Measurements from ENCODE around the gene TMEM132D.

DNA sequence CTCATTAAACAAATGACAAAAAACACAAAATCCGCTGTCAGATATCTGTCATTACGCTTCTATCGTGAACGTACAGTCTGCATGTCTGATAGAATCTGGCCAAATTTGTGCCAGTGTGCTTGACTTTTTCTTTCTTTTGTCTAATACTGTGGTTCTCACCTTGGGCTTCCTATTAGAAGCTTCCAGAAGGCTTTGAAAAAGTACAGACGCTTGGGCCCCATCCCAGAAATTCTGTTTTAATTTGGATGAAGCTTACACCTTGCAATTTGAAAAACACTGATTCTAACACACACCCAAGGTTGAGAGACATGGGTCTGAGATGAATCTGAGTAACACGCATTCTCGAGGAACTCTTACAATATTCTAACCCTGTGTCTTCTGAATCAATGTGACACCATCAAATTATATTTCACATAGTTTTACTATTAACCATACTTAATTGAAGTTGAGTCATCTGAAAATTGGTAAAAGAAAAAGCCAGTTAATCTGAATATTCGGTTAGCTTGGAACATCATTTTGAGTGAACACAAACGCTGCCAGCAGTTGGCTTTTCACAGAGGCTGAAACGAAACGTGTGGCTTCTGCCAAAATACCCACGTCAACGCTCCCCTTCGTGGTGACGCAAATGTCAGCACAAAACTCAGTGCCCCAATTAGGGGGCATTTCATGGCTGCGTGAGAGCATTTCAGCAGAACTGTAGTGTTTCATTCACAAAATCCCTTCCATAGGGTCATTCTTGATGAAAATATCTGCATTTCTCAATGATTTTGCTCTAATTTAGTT is 420.5 kb downstream of the TMEM132D start:
- TF ChIP-seq, protein P1, sequence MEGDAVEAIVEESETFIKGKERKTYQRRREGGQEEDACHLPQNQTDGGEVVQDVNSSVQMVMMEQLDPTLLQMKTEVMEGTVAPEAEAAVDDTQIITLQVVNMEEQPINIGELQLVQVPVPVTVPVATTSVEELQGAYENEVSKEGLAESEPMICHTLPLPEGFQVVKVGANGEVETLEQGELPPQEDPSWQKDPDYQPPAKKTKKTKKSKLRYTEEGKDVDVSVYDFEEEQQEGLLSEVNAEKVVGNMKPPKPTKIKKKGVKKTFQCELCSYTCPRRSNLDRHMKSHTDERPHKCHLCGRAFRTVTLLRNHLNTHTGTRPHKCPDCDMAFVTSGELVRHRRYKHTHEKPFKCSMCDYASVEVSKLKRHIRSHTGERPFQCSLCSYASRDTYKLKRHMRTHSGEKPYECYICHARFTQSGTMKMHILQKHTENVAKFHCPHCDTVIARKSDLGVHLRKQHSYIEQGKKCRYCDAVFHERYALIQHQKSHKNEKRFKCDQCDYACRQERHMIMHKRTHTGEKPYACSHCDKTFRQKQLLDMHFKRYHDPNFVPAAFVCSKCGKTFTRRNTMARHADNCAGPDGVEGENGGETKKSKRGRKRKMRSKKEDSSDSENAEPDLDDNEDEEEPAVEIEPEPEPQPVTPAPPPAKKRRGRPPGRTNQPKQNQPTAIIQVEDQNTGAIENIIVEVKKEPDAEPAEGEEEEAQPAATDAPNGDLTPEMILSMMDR (IDR thresholded peaks at IDR 0.05; ENCODE audit: low read depth, low read length, missing input control): no peak
- TF ChIP-seq, protein P2, sequence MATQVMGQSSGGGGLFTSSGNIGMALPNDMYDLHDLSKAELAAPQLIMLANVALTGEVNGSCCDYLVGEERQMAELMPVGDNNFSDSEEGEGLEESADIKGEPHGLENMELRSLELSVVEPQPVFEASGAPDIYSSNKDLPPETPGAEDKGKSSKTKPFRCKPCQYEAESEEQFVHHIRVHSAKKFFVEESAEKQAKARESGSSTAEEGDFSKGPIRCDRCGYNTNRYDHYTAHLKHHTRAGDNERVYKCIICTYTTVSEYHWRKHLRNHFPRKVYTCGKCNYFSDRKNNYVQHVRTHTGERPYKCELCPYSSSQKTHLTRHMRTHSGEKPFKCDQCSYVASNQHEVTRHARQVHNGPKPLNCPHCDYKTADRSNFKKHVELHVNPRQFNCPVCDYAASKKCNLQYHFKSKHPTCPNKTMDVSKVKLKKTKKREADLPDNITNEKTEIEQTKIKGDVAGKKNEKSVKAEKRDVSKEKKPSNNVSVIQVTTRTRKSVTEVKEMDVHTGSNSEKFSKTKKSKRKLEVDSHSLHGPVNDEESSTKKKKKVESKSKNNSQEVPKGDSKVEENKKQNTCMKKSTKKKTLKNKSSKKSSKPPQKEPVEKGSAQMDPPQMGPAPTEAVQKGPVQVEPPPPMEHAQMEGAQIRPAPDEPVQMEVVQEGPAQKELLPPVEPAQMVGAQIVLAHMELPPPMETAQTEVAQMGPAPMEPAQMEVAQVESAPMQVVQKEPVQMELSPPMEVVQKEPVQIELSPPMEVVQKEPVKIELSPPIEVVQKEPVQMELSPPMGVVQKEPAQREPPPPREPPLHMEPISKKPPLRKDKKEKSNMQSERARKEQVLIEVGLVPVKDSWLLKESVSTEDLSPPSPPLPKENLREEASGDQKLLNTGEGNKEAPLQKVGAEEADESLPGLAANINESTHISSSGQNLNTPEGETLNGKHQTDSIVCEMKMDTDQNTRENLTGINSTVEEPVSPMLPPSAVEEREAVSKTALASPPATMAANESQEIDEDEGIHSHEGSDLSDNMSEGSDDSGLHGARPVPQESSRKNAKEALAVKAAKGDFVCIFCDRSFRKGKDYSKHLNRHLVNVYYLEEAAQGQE (IDR thresholded peaks at IDR 0.05): no peak

All from liver (tissue), 2 donors.